Heart left ventricle (tissue), 13 donors: ENCODE results near the gene TRIM9.

ENCODE experiments used
- CTCF ChIP-seq, 12 donors: fragments of 200-600 bp; sonication (generic) in 4 of 12; IDR thresholded peaks; one replicate each; pipeline versions ENCODE4 v1.5.0 to v1.8.0; 2018 to 2022; ENCODE audit warnings: antibody characterized with exemption in 12 of 12, mild to moderate bottlenecking in 5 of 12
- POLR2A ChIP-seq, 2 donors: fragments of 450-650 bp; IDR thresholded peaks; one replicate each; pipeline ENCODE4 v1.6.1; 2017; ENCODE audit warnings: antibody characterized with exemption in 2 of 2, mild to moderate bottlenecking in 2 of 2, moderate library complexity in 2 of 2
- donor health status: ischemic (EF 13 %, LVEDD 7.1; RV severe dilation, severe dysfunction).
- donor health status: DM: no; HTN: yes; CAD: no.
- donor health status: DM: no; HTN: no; CAD: no.
- donor health status: ischemic (EF 25% LVEDD 6.9; RV normal size, moderate dysfunction).
- donor health status: ischemic (EF 25% LVEDD 5.7; RV mildly dilated, moderate dysfunction).
- donor health status: ischemic (EF 35%, LVEDD 5.7; RV mildly dilated, moderate dysfunction).
- donor health status: nonischemic (EF 11% LVEDD 7.7; RV severe dilation, severe dysfunction).
- donor health status: DM: yes; HTN: yes; CAD: no.
- donor health status: PGD.
- donor health status: ischemic (EF 29% LVEDD 5.4; RV normal size, mild dysfunction).
- donor health status: nonischemic (EF 23%, LVEDD 6.1; RV moderate dilation, normal function).

- TF ChIP-seq POLR2A (IDR thresholded peaks at IDR 0.05) (no peak), CTCF (IDR thresholded peaks at IDR 0.05) (no peak)
These were observed 13.2 kb downstream of the TRIM9 start for GRCh38 chr14:51081712-51082111.
